Astrocyte (in vitro differentiated cells and primary cell): Measurements from ENCODE around the gene PFDN6.

Experiments used
- EZH2 ChIP-seq: IDR thresholded peaks from 2 replicates; pipeline ENCODE4 v1.6.1; 2012; ENCODE audit warnings: mild to moderate bottlenecking, low read length, inconsistent platforms; ENCODE audit not compliant: insufficient read depth
- TF ChIP-seq, protein P1 (sequence below): IDR thresholded peaks from 2 replicates; pipeline ENCODE4 v1.5.1; 2011; ENCODE audit warnings: low read depth, mild to moderate bottlenecking, inconsistent platforms, low read length, moderate library complexity; ENCODE audit not compliant: insufficient read depth

DNA sequence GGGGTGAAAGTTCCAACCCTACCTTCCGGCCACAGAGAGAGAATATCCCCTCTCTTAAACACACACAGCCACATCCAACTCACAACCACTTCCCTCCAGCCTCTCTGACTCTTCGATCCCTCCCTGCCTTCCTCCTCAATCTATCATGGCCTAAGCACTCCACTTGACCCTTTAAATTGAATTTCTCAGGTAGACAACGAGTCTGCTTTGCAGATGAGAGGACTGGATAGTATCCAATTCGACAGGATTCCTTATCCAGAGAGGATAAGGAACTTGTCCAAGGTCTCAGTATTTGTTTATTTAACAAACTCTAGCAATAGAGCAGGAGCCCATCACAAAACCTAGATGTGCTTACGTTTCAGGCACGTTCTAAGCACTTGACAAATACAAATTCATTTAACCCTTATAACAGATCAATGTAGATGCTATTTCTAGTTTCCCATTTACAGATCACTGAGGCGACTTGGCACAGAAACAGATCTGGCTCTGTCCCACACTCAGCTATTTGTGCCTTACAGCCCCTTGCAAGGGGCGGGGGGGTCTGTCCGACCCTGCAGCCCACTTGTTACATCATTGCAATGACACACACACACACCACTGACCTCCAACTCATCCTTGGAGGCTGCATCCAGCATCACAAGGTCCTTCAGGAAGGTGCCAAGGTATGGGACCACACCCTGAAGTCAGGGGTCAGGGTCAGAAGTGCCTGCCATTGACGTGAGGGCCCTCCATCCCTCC, 4.9 kb downstream of the PFDN6 start:
- TF ChIP-seq, protein P1, sequence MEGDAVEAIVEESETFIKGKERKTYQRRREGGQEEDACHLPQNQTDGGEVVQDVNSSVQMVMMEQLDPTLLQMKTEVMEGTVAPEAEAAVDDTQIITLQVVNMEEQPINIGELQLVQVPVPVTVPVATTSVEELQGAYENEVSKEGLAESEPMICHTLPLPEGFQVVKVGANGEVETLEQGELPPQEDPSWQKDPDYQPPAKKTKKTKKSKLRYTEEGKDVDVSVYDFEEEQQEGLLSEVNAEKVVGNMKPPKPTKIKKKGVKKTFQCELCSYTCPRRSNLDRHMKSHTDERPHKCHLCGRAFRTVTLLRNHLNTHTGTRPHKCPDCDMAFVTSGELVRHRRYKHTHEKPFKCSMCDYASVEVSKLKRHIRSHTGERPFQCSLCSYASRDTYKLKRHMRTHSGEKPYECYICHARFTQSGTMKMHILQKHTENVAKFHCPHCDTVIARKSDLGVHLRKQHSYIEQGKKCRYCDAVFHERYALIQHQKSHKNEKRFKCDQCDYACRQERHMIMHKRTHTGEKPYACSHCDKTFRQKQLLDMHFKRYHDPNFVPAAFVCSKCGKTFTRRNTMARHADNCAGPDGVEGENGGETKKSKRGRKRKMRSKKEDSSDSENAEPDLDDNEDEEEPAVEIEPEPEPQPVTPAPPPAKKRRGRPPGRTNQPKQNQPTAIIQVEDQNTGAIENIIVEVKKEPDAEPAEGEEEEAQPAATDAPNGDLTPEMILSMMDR, result no peak
- no peak for TF ChIP-seq EZH2
